Mucosa of rectum (tissue), 2 donors: ENCODE measurements around the gene DQX1.

Source experiments
- H3K27ac ChIP-seq, 2 donors: one replicate each; pipeline ENCODE4 v1.7.0; 2013; ENCODE audit warnings: inconsistent platforms in 2 of 2, low read depth in 2 of 2, low read length in 2 of 2
- H3K27me3 ChIP-seq, 2 donors: one replicate each; pipeline ENCODE4 v1.7.0; 2013; ENCODE audit warnings: low read length in 2 of 2; ENCODE audit not compliant: control insufficient read depth in 2 of 2, insufficient read depth in 2 of 2
- H3K36me3 ChIP-seq, 2 donors: one replicate each; pipeline ENCODE4 v1.7.0; 2013; ENCODE audit warnings: low read length in 2 of 2; ENCODE audit not compliant: control insufficient read depth in 2 of 2, insufficient read depth in 2 of 2
- H3K4me1 ChIP-seq, 2 donors: one replicate each; pipeline ENCODE4 v1.7.0; 2013; ENCODE audit warnings: low read length in 2 of 2, mild to moderate bottlenecking in 1 of 2; ENCODE audit not compliant: control insufficient read depth in 2 of 2, insufficient read depth in 2 of 2
- H3K4me3 ChIP-seq, 2 donors: one replicate each; pipeline ENCODE4 v1.7.0; 2013; ENCODE audit warnings: low read length in 2 of 2
- H3K9ac ChIP-seq, 2 donors: one replicate each; pipeline ENCODE4 v1.7.0; 2013; ENCODE audit warnings: low read length in 2 of 2, low read depth in 1 of 2, mild to moderate bottlenecking in 1 of 2
- H3K9me3 ChIP-seq, 2 donors: one replicate each; pipeline ENCODE4 v1.7.0; 2013; ENCODE audit warnings: low read length in 2 of 2; ENCODE audit not compliant: control insufficient read depth in 2 of 2
- donor health status: healthy.
- donor health status: Normal muscosa, but diverticular disease.

Gene DQX1

GRCh38 chr2:74548285-74548899, 22.4 kb upstream of the DQX1 start:
- Histone ChIP-seq H3K9me3 (no peaks in the 10 kb centered on the region), H3K27ac (peak overlapping the region; percentile 43 to 57), H3K9ac (peak overlapping the region; percentile 49 to 74), H3K4me3 (peak overlapping the region; percentile 59 to 67), H3K4me1 (peaks cover 5 to 22% of the 10 kb centered on the region in 2 donors), H3K36me3 (no peaks in the 10 kb centered on the region), H3K27me3 (no peaks in the 10 kb centered on the region)

- Histone ChIP-seq H3K4me3 (no peak overlapping the region), H3K36me3 (no peaks in the 10 kb centered on the region), H3K9ac (no peak overlapping the region), H3K27ac (no peak overlapping the region), H3K9me3 (no peaks in the 10 kb centered on the region), H3K4me1 (peaks cover 5 to 19% of the 10 kb centered on the region in 2 donors), H3K27me3 (no peaks in the 10 kb centered on the region)
Measured at GRCh38 chr2:74546004-74546403, 20.0 kb upstream of the DQX1 start.

- Histone ChIP-seq H3K27me3 (no peaks in the 10 kb centered on the region), H3K4me3 (no peak overlapping the region), H3K27ac (no peak overlapping the region), H3K9ac (no peak overlapping the region), H3K9me3 (no peaks in the 10 kb centered on the region), H3K4me1 (peaks cover 1 to 13% of the 10 kb centered on the region in 2 donors), H3K36me3 (no peaks in the 10 kb centered on the region)
Measured at GRCh38 chr2:74544634-74545033, 18.6 kb upstream of the DQX1 start.

- H3K4me1 ChIP-seq, result no peaks in the 10 kb centered on the region
Measured at GRCh38 chr2:74542978-74543377, 16.9 kb upstream of the DQX1 start.

GRCh38 chr2:74540291-74540690, 14.3 kb upstream of the DQX1 start:
- Histone ChIP-seq H3K4me3 (no peak overlapping the region), H3K27ac (peak overlapping the region in 1 of 2 donors; percentile 20), H3K9ac (no peak overlapping the region), H3K9me3 (no peaks in the 10 kb centered on the region), H3K36me3 (no peaks in the 10 kb centered on the region), H3K27me3 (no peaks in the 10 kb centered on the region), H3K4me1 (no peaks in the 10 kb centered on the region)

More at GRCh38 chr2:74542978-74543377, 16.9 kb upstream of the DQX1 start:
- H3K9me3 ChIP-seq, result no peaks in the 10 kb centered on the region
- no peaks in the 10 kb centered on the region for H3K36me3 ChIP-seq
- H3K4me3 ChIP-seq, result no peak overlapping the region
- no peak overlapping the region for H3K27ac ChIP-seq
- no peaks in the 10 kb centered on the region for H3K27me3 ChIP-seq
- H3K9ac ChIP-seq, result no peak overlapping the region

GRCh38 chr2:74538881-74539339, 12.9 kb upstream of the DQX1 start:
- H3K36me3 ChIP-seq, result no peaks in the 10 kb centered on the region
- H3K9me3 ChIP-seq, result no peaks in the 10 kb centered on the region
- no peaks in the 10 kb centered on the region for H3K4me1 ChIP-seq
- no peaks in the 10 kb centered on the region for H3K27me3 ChIP-seq
- H3K4me3 ChIP-seq, result no peak overlapping the region
- no peak overlapping the region for H3K27ac ChIP-seq
- H3K9ac ChIP-seq, result no peak overlapping the region

GRCh38 chr2:74537140-74537539, 11.1 kb upstream of the DQX1 start:
- Histone ChIP-seq H3K4me1 (no peaks in the 10 kb centered on the region), H3K9ac (no peak overlapping the region), H3K9me3 (no peaks in the 10 kb centered on the region), H3K27me3 (no peaks in the 10 kb centered on the region), H3K27ac (no peak overlapping the region), H3K4me3 (no peak overlapping the region), H3K36me3 (peaks cover 6 to 10% of the 10 kb centered on the region in 2 donors)

GRCh38 chr2:74536166-74536950, 10.3 kb upstream of the DQX1 start:
- H3K4me1 ChIP-seq, result peaks cover under 1 to 3% of the 10 kb centered on the region in 2 donors
- no peak overlapping the region for H3K4me3 ChIP-seq
- no peak overlapping the region for H3K9ac ChIP-seq
- no peak overlapping the region for H3K27ac ChIP-seq
- H3K9me3 ChIP-seq, result no peaks in the 10 kb centered on the region
- peaks cover 6 to 10% of the 10 kb centered on the region in 2 donors for H3K36me3 ChIP-seq
- H3K27me3 ChIP-seq, result no peaks in the 10 kb centered on the region

GRCh38 chr2:74535440-74535965, 9.5 kb upstream of the DQX1 start:
- Histone ChIP-seq H3K27ac (no peak overlapping the region), H3K4me3 (no peak overlapping the region), H3K4me1 (peaks cover 8 to 12% of the 10 kb centered on the region in 2 donors), H3K27me3 (no peaks in the 10 kb centered on the region), H3K9me3 (no peaks in the 10 kb centered on the region), H3K9ac (no peak overlapping the region), H3K36me3 (peaks cover 6 to 10% of the 10 kb centered on the region in 2 donors)

- Histone ChIP-seq H3K27ac (no peak overlapping the region), H3K4me1 (peaks cover 8 to 13% of the 10 kb centered on the region in 2 donors), H3K9ac (no peak overlapping the region), H3K27me3 (no peaks in the 10 kb centered on the region), H3K36me3 (peaks cover 6 to 10% of the 10 kb centered on the region in 2 donors), H3K9me3 (no peaks in the 10 kb centered on the region), H3K4me3 (no peak overlapping the region)
Measured at GRCh38 chr2:74534411-74534810, 8.4 kb upstream of the DQX1 start.
